Measurements from ENCODE around the gene CD53. TPM values are rescaled to one million over a fixed set of nuclear protein-coding genes. Genes with fewer than 3 reads are reported as not detected.

Gene CD53
- polyA plus RNA-seq, 3 donors: 826 to 1,222 (median 1,107) TPM

DNA sequence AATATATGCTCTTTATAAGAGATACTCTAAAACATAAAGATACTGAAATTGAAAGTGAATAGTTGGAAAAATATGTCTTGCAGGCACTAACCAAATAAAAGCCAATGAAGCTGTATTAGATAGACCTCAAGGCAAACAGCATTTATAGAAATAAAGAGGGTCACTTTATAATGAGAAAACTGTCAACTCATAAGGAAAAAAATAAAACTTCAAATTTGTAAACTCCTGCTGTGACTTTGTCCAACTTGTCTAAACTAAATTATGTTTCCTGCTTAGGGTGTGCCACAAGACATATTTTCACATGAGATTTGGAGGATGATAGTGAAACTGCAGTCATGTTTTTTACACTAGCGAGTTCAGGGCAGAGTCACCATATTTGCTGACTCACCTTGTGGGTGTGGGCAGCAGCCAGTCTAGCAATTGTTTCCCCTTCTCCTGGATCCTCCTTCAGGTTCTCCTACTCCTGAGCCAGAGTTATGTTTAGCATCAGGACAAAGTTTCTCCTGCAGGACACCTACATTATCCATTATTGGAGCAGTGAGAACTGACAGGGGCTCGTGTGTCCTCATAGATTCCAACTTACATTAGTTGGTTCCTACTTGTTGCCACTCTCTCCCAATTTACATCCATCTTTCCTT lies 43.8 kb downstream of the CD53 start:
- H3K9me3 Mint-ChIP-seq: peaks cover 10 to 30% (median 24%) of the 10 kb centered on the region in 7 donors
- Histone ChIP-seq H3K4me3 (replicated peaks in 1 of 3; ENCODE audit: low read depth in 2 of 3, low read length in 3 of 3) (peak overlapping the region in 1 of 3 experiments; percentile 33), H3K27me3 (ENCODE audit: control insufficient read depth in 2 of 2, insufficient read depth in 2 of 2, low read length in 2 of 2) (no peaks in the 10 kb centered on the region), H3K9me3 (replicated peaks in 1 of 2; ENCODE audit: control insufficient read depth in 1 of 2, insufficient read depth in 1 of 2, low read length in 2 of 2) (peaks cover 8 to 20% of the 10 kb centered on the region in 2 donors), H3K36me3 (replicated peaks in 1 of 2; ENCODE audit: control insufficient read depth in 1 of 2, insufficient read depth in 2 of 2, low read length in 2 of 2) (no peaks in the 10 kb centered on the region), H3K4me2 (replicated peaks; ENCODE audit: extremely low read depth, low read length, poor library complexity, severe bottlenecking) (peak overlapping the region; percentile 39), H3K9ac (ENCODE audit: insufficient read depth, low read length, poor library complexity, severe bottlenecking) (no peak overlapping the region), H3K79me2 (ENCODE audit: insufficient read depth, low read length) (no peaks in the 10 kb centered on the region), H3K27ac (ENCODE audit: low read depth in 1 of 2, low read length in 2 of 2) (peak overlapping the region in 1 of 2 donors; percentile 2), H2AFZ (ENCODE audit: insufficient read depth, low read depth, low read length, poor library complexity, severe bottlenecking) (no peak overlapping the region), H4K20me1 (ENCODE audit: insufficient read depth, low read length) (no peaks in the 10 kb centered on the region), H3K4me1 (ENCODE audit: control insufficient read depth in 1 of 2, insufficient read depth in 2 of 2, low read length in 2 of 2) (peaks cover 5 to 6% of the 10 kb centered on the region in 2 donors)
- peak overlapping the region; percentile 20 to 67 for H3K4me3 Mint-ChIP-seq
- intact Hi-C loops (cut with micrococcal nuclease): no loop called here
- peak in 2 of 3 donors; percentile 50 to 59 for DNase-seq
- peaks cover 0 to 2% of the 10 kb centered on the region in 2 donors for H3K36me3 Mint-ChIP-seq
- 33% methylated on average over 1 of the region's 2 CpGs for WGBS (ENCODE audit: insufficient coverage)
- H3K27ac Mint-ChIP-seq: peak overlapping the region in 1 of 7 donors; percentile 1
- H3K27me3 Mint-ChIP-seq (ENCODE audit: low read depth in 3 of 3): peaks cover 2% of the 10 kb centered on the region in 3 donors
- peaks cover 10% of the 10 kb centered on the region for H3K4me1 Mint-ChIP-seq
- TF ChIP-seq, protein P1, sequence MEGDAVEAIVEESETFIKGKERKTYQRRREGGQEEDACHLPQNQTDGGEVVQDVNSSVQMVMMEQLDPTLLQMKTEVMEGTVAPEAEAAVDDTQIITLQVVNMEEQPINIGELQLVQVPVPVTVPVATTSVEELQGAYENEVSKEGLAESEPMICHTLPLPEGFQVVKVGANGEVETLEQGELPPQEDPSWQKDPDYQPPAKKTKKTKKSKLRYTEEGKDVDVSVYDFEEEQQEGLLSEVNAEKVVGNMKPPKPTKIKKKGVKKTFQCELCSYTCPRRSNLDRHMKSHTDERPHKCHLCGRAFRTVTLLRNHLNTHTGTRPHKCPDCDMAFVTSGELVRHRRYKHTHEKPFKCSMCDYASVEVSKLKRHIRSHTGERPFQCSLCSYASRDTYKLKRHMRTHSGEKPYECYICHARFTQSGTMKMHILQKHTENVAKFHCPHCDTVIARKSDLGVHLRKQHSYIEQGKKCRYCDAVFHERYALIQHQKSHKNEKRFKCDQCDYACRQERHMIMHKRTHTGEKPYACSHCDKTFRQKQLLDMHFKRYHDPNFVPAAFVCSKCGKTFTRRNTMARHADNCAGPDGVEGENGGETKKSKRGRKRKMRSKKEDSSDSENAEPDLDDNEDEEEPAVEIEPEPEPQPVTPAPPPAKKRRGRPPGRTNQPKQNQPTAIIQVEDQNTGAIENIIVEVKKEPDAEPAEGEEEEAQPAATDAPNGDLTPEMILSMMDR (IDR thresholded peaks at IDR 0.05): no peak

- TF ChIP-seq, protein P1 (IDR thresholded peaks at IDR 0.05): no peak
- H3K4me3 ChIP-seq (replicated peaks in 1 of 3; ENCODE audit: low read depth in 2 of 3, low read length in 3 of 3): no peak overlapping the region
- H3K4me1 ChIP-seq (ENCODE audit: control insufficient read depth in 1 of 2, insufficient read depth in 2 of 2, low read length in 2 of 2): peaks cover 5 to 6% of the 10 kb centered on the region in 2 donors
- H3K79me2 ChIP-seq (ENCODE audit: insufficient read depth, low read length): no peaks in the 10 kb centered on the region
- no peak overlapping the region for H3K4me2 ChIP-seq (replicated peaks; ENCODE audit: extremely low read depth, low read length, poor library complexity, severe bottlenecking)
- peaks cover 2 to 3% (median 2%) of the 10 kb centered on the region in 3 donors for H3K27me3 Mint-ChIP-seq (ENCODE audit: low read depth in 3 of 3)
- no peak overlapping the region for H2AFZ ChIP-seq (ENCODE audit: insufficient read depth, low read depth, low read length, poor library complexity, severe bottlenecking)
- peaks cover 4 to 12% of the 10 kb centered on the region in 2 donors for H3K9me3 ChIP-seq (replicated peaks in 1 of 2; ENCODE audit: control insufficient read depth in 1 of 2, insufficient read depth in 1 of 2, low read length in 2 of 2)
- peaks cover 10% of the 10 kb centered on the region for H3K4me1 Mint-ChIP-seq
- no peak overlapping the region for H3K27ac ChIP-seq (ENCODE audit: low read depth in 1 of 2, low read length in 2 of 2)
- no peak overlapping the region for H3K9ac ChIP-seq (ENCODE audit: insufficient read depth, low read length, poor library complexity, severe bottlenecking)
- no peaks in the 10 kb centered on the region for H3K27me3 ChIP-seq (ENCODE audit: control insufficient read depth in 2 of 2, insufficient read depth in 2 of 2, low read length in 2 of 2)
- peaks cover 9 to 20% (median 18%) of the 10 kb centered on the region in 7 donors for H3K9me3 Mint-ChIP-seq
- no peaks in the 10 kb centered on the region for H3K36me3 ChIP-seq (replicated peaks in 1 of 2; ENCODE audit: control insufficient read depth in 1 of 2, insufficient read depth in 2 of 2, low read length in 2 of 2)
- H3K36me3 Mint-ChIP-seq: peaks cover 0 to 2% of the 10 kb centered on the region in 2 donors
- no peak overlapping the region for H3K27ac Mint-ChIP-seq
- intact Hi-C loops (cut with micrococcal nuclease): no loop called here
- H3K4me3 Mint-ChIP-seq: no peak overlapping the region
- no peaks in the 10 kb centered on the region for H4K20me1 ChIP-seq (ENCODE audit: insufficient read depth, low read length)
- no peak for DNase-seq
- WGBS (ENCODE audit: insufficient coverage): no CpG with 5 or more reads among the region's 1 CpG
Observed at GRCh38 chr1:110918016-110918415, 45.1 kb downstream of the CD53 start.
